NB4 (cell line): ENCODE data around the gene GAL.

Experiments
- CTCF ChIP-seq: IDR thresholded peaks from one replicate; pipeline ENCODE4 v1.5.1; 2012; ENCODE audit warnings: low read depth, low read length
- MAX ChIP-seq: IDR thresholded peaks from 2 replicates; pipeline ENCODE4 v1.6.1; 2011; ENCODE audit warnings: low read depth, low read length
- MYC ChIP-seq: IDR thresholded peaks from 2 replicates; pipeline ENCODE4 v1.6.1; 2011; ENCODE audit warnings: low read depth, low read length
- POLR2A ChIP-seq: IDR thresholded peaks from 2 replicates; pipeline ENCODE4 v1.6.1; 2011; ENCODE audit warnings: mild to moderate bottlenecking; ENCODE audit not compliant: insufficient read length; ENCODE audit errors: extremely low read depth

- no peak for TF ChIP-seq CTCF
- no peak for TF ChIP-seq POLR2A
- TF ChIP-seq MAX: no peak
- no peak for TF ChIP-seq MYC
Measured at GRCh38 chr11:68641880-68642279, 42.5 kb upstream of the GAL start.
